ENCODE measurements around the gene RBMS3.

Gene RBMS3

GRCh38 chr3:29590461-29590860 is 309.6 kb downstream of the RBMS3 start:
- DNase-seq, result no peak

GRCh38 chr3:29591579-29591978 is 310.7 kb downstream of the RBMS3 start:
- no peak for DNase-seq

GRCh38 chr3:29593802-29594201 is 312.9 kb downstream of the RBMS3 start:
- DNase-seq, result no peak

GRCh38 chr3:29594261-29594660 is 313.4 kb downstream of the RBMS3 start:
- no peak for DNase-seq

GRCh38 chr3:29597376-29598008 is 316.6 kb downstream of the RBMS3 start:
- DNase-seq, result no peak

- no peak for DNase-seq
These were observed 321.2 kb downstream of the RBMS3 start for GRCh38 chr3:29601861-29602585.

- DNase-seq, result no peak
These were observed 325.0 kb downstream of the RBMS3 start for GRCh38 chr3:29605845-29606244.

GRCh38 chr3:29606416-29606815 is 325.5 kb downstream of the RBMS3 start:
- DNase-seq, result no peak

- no peak for DNase-seq
These were observed 327.8 kb downstream of the RBMS3 start for GRCh38 chr3:29608414-29609327.

- no peak for DNase-seq
These were observed 328.5 kb downstream of the RBMS3 start for GRCh38 chr3:29609328-29609811.

- DNase-seq, result no peak
These were observed 329.9 kb downstream of the RBMS3 start for GRCh38 chr3:29610781-29611180.

GRCh38 chr3:29611252-29611651 is 330.4 kb downstream of the RBMS3 start:
- no peak for DNase-seq

- DNase-seq, result no peak
These were observed 331.7 kb downstream of the RBMS3 start for GRCh38 chr3:29612536-29612935.

GRCh38 chr3:29614954-29615353 is 334.1 kb downstream of the RBMS3 start:
- DNase-seq, result no peak

GRCh38 chr3:29618395-29619282 is 337.8 kb downstream of the RBMS3 start:
- peak; percentile 3 to 25 for DNase-seq

- DNase-seq, result no peak
These were observed 338.8 kb downstream of the RBMS3 start for GRCh38 chr3:29619676-29620075.

GRCh38 chr3:29627136-29628117 is 346.6 kb downstream of the RBMS3 start:
- no peak for DNase-seq

GRCh38 chr3:29628795-29629194 is 347.9 kb downstream of the RBMS3 start:
- DNase-seq, result no peak

GRCh38 chr3:29635888-29636287 is 355.0 kb downstream of the RBMS3 start:
- DNase-seq, result no peak

- no peak for DNase-seq
These were observed 356.2 kb downstream of the RBMS3 start for GRCh38 chr3:29637068-29637467.
